ENCODE data around the gene HOXD13. TPM values are rescaled to one million over a fixed set of nuclear protein-coding genes. Genes with fewer than 3 reads are reported as not detected.

Gene HOXD13
- total RNA-seq, 1 experiment from 2014 or later = 32.7 TPM

DNA sequence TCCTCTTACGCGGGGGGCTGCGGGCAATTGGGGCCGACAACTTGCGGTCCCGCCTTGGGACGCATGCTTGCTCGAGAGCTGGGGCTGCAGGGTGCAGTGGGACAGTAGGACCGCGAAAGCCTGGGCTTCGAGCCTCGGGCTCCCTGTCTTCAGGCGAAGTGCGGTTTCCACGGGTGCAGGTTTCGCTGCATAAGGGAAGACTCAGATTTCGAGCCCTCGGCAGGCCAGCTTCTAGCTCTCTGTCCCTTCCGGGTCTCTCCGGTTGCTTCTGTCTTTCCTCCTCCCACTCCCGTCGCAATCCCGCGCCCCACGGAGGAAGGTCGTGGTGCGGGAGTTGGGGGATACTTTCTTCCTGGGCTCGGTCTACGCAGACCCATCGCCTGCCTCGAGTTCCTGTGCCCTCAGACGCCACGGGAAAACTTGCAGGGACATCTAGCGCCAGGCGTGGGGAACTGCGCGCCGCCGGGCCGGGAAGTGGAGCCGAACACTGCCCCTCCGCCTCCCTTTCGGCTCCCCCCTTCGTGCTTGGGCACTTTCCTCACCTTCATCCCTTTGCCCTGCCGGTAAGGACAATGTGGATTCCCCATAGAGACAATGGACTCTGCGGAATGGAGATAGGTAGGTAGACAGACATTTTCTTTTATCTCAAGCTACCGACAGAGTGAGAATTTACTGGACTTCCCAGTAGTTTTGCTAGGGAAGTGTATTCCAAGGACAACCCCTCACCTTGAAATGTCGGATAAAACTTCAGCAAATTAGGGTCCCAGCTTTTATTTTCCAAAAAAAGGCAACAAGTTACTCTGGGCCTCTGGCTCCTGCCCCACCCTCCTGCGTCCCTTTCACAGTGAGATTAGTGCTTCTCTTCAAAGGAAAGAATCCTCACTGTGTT lies 4.2 kb upstream of the HOXD13 start:
- H3K4me3 ChIP-seq (ENCODE audit: low read depth, low read length, poor library complexity, severe bottlenecking) = no peak overlapping the region
- peaks cover 27% of the 10 kb centered on the region for H3K27me3 ChIP-seq (replicated peaks; ENCODE audit: insufficient read depth, low read depth, low read length, poor library complexity)
- no peak overlapping the region for H3K27ac ChIP-seq (ENCODE audit: low read depth, low read length, poor library complexity, severe bottlenecking)
- H3K36me3 ChIP-seq (ENCODE audit: insufficient read depth, low read length, poor library complexity, severe bottlenecking) = no peaks in the 10 kb centered on the region
- POLR2A ChIA-PET (ENCODE audit: low non-redundant PET) = interaction anchor here (0.5 kb wide), 1 partner anchor 366 kb away, joined by 4 read pairs; no protein-coding TSS in a partner anchor
- BruUV-seq (replicated peaks) = no TSS peak
- TF ChIP-seq, protein P1, sequence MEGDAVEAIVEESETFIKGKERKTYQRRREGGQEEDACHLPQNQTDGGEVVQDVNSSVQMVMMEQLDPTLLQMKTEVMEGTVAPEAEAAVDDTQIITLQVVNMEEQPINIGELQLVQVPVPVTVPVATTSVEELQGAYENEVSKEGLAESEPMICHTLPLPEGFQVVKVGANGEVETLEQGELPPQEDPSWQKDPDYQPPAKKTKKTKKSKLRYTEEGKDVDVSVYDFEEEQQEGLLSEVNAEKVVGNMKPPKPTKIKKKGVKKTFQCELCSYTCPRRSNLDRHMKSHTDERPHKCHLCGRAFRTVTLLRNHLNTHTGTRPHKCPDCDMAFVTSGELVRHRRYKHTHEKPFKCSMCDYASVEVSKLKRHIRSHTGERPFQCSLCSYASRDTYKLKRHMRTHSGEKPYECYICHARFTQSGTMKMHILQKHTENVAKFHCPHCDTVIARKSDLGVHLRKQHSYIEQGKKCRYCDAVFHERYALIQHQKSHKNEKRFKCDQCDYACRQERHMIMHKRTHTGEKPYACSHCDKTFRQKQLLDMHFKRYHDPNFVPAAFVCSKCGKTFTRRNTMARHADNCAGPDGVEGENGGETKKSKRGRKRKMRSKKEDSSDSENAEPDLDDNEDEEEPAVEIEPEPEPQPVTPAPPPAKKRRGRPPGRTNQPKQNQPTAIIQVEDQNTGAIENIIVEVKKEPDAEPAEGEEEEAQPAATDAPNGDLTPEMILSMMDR (conservative IDR thresholded peaks at IDR 0.05; ENCODE audit: low read depth, low read length) = peak; percentile 92
- TF ChIP-seq EZH2 (IDR thresholded peaks at IDR 0.05; ENCODE audit: borderline replicate concordance, low read depth, low read length, poor library complexity, severe bottlenecking) = no peak
- DNase-seq (ENCODE audit: low spot score) = peak; percentile 76
- CTCF ChIA-PET = interaction anchor here (0.6 to 1.2 kb wide), 3 partner anchors 9 to 837 kb away, joined by 3 read pairs; no protein-coding TSS in a partner anchor
- intact Hi-C loops (cut with micrococcal nuclease; ENCODE audit: unreplicated experiment) = loop anchor here (5.0 kb wide), 3 partner anchors 776 to 886 kb away; no protein-coding TSS in a partner anchor
- no peaks in the 10 kb centered on the region for H3K9me3 ChIP-seq (ENCODE audit: low read depth, low read length, poor library complexity, severe bottlenecking)
- peaks cover 14% of the 10 kb centered on the region for H3K4me1 ChIP-seq (ENCODE audit: insufficient read depth, low read length, poor library complexity, severe bottlenecking)

DNA sequence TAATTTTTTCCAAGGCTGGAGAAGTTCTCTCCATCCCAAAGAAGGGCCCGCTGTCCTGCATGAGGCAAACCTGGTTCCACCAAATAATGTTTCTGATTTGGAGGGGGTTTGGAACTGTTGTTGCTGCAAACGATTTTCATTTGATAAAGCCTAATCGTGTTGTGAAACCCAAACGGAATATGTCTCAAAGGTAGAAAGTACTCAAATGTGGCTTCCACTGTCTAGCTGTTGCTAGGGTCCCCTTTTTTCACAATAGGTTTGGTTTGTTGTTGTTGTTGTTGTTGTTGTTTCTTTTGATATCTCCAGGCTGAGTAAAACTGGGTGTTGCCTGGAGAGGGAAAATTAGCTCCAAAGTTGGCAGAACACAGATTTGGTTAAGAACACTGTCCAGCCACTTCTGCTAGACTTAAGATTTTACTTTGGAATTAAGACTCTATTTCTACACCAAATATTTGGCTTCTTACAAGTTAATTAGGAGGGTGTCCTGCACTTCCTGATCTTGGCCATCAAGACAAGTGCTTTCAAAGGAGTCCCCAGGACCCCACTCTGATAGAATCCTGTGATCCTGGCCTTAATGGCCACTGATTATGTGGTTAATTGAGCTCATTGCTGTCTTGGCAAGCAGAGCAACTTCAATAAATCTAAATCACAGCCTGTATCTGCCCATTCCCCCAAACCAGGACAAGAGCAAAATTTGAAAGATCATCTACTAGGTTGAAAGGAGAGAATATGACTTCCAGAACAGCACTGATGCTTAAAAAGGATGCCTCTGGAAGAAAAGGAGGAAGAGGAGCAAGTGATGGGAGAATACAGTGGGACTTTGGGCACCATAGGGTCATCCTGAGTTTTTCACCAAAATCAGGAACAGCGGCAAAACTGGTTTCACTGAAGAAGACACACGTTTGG lies 3.3 kb upstream of the HOXD13 start:
- no peak for TF ChIP-seq EZH2 (IDR thresholded peaks at IDR 0.05; ENCODE audit: borderline replicate concordance, low read depth, low read length, poor library complexity, severe bottlenecking)
- TF ChIP-seq, protein P1 (conservative IDR thresholded peaks at IDR 0.05; ENCODE audit: low read depth, low read length) = no peak
- no TSS peak for BruUV-seq (replicated peaks)
- intact Hi-C loops (cut with micrococcal nuclease; ENCODE audit: unreplicated experiment) = loop anchor here (5.0 kb wide), 3 partner anchors 777 to 887 kb away; no protein-coding TSS in a partner anchor
- Histone ChIP-seq H3K27ac (ENCODE audit: low read depth, low read length, poor library complexity, severe bottlenecking) (no peak overlapping the region), H3K27me3 (replicated peaks; ENCODE audit: insufficient read depth, low read depth, low read length, poor library complexity) (peaks cover 18% of the 10 kb centered on the region), H3K9me3 (ENCODE audit: low read depth, low read length, poor library complexity, severe bottlenecking) (no peaks in the 10 kb centered on the region), H3K4me1 (ENCODE audit: insufficient read depth, low read length, poor library complexity, severe bottlenecking) (peaks cover 14% of the 10 kb centered on the region), H3K36me3 (ENCODE audit: insufficient read depth, low read length, poor library complexity, severe bottlenecking) (no peaks in the 10 kb centered on the region), H3K4me3 (ENCODE audit: low read depth, low read length, poor library complexity, severe bottlenecking) (no peak overlapping the region)
- ChIA-PET POLR2A (ENCODE audit: low non-redundant PET) (interaction anchor here (0.7 kb wide), 1 partner anchor 726 kb away, joined by 3 read pairs; no protein-coding TSS in a partner anchor), CTCF (interaction anchor here (0.6 to 1.2 kb wide), 3 partner anchors 8 to 838 kb away, joined by 3 read pairs; no protein-coding TSS in a partner anchor)
- DNase-seq (ENCODE audit: low spot score) = no peak

DNA sequence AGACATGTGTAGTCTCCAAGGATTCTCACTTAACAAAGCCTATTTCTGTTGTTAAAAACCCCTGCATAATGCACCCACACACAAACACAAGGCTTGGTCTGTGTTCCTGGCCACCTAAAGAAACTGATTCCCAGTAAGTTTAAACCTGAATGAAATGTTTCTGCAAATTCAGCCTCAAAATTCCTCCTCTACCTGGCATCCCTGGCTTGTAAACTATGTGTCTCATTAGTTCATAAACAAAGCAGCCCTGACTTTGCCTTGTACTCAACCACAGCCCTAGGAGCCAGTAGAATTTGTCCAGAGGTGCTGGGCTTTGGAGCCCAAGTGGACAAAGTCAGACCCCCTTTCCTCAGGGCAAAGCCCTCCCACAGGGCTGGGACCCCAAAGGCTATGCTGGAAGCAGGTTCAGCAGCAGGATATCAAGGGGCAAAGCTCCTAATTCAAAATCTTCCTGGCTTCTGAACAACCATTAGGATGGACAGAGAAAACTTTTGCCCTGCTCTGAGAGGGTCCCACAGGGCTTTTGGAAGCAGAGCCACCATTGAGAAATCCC lies 2.6 kb upstream of the HOXD13 start:
- intact Hi-C loops (cut with micrococcal nuclease; ENCODE audit: unreplicated experiment) = loop anchor here (5.0 to 10.0 kb wide), 4 partner anchors 778 to 1085 kb away; partner anchors contain the start of gene CHN1
- H3K9me3 ChIP-seq (ENCODE audit: low read depth, low read length, poor library complexity, severe bottlenecking) = no peaks in the 10 kb centered on the region
- peaks cover 5% of the 10 kb centered on the region for H3K36me3 ChIP-seq (ENCODE audit: insufficient read depth, low read length, poor library complexity, severe bottlenecking)
- no peak overlapping the region for H3K4me3 ChIP-seq (ENCODE audit: low read depth, low read length, poor library complexity, severe bottlenecking)
- no peak for DNase-seq (ENCODE audit: low spot score)
- peaks cover 14% of the 10 kb centered on the region for H3K4me1 ChIP-seq (ENCODE audit: insufficient read depth, low read length, poor library complexity, severe bottlenecking)
- CTCF ChIA-PET = no interaction called here
- BruUV-seq (replicated peaks) = no TSS peak
- H3K27ac ChIP-seq (ENCODE audit: low read depth, low read length, poor library complexity, severe bottlenecking) = no peak overlapping the region
- H3K27me3 ChIP-seq (replicated peaks; ENCODE audit: insufficient read depth, low read depth, low read length, poor library complexity) = peaks cover 11% of the 10 kb centered on the region
- TF ChIP-seq, protein P1 (conservative IDR thresholded peaks at IDR 0.05; ENCODE audit: low read depth, low read length) = no peak
- TF ChIP-seq EZH2 (IDR thresholded peaks at IDR 0.05; ENCODE audit: borderline replicate concordance, low read depth, low read length, poor library complexity, severe bottlenecking) = no peak
- POLR2A ChIA-PET (ENCODE audit: low non-redundant PET) = no interaction called here
